OCI-LY7 (cell line): ENCODE measurements around the gene MAP1B. TPM values are rescaled to one million over a fixed set of nuclear protein-coding genes. Genes with fewer than 3 reads are reported as not detected.
A peak's percentile ranks its signal among the peaks of the same experiment; 100 is the strongest.

ENCODE experiments used
- BruUV-seq: library from RNA; stranded (reverse); fragments of 400-500 nt; replicated peaks from 2 replicates; lab custom pipeline; 2021; lab: Mats Ljungman, UMichigan
- CTCF ChIA-PET: fragments of 300-600 bp; sonication (Branson Sonifier 250); formaldehyde crosslinking; loops from one replicate; lab custom pipeline; 2022; ENCODE audit warnings: antibody characterized with exemption; ENCODE audit not compliant: unreplicated experiment; lab: Charles Lee
- POLR2A ChIA-PET: fragments of 300-600 bp; sonication (Branson Sonifier 250); formaldehyde crosslinking; loops from one replicate; lab custom pipeline; 2022; ENCODE audit warnings: antibody characterized with exemption; lab: Charles Lee
- DNase-seq: peaks from one replicate; pipeline ENCODE4 v3.0.0-alpha.2; 2015; ENCODE audit warnings: low spot score
- H2AFZ ChIP-seq: fragments of 200-600 bp; sonication (generic), shearing (Covaris generic); 2 replicates; pipeline ENCODE4 v1.6.1; 2014; ENCODE audit warnings: mild to moderate bottlenecking, antibody characterized with exemption, low read length, moderate library complexity
- H3K27ac ChIP-seq: fragments of 200-600 bp; sonication (generic); 2 replicates; pipeline ENCODE4 v1.5.1; 2014; ENCODE audit warnings: mixed run types, low read depth, mild to moderate bottlenecking, moderate library complexity, low read length, inconsistent platforms; ENCODE audit not compliant: poor library complexity, severe bottlenecking
- H3K36me3 ChIP-seq: fragments of 200-600 bp; sonication (generic); 2 replicates; pipeline ENCODE4 v1.6.1; 2014; ENCODE audit warnings: mild to moderate bottlenecking, antibody characterized with exemption, low read length, moderate library complexity, mixed read lengths; ENCODE audit not compliant: insufficient read depth
- H3K4me1 ChIP-seq: fragments of 200-600 bp; sonication (generic); 2 replicates; pipeline ENCODE4 v1.5.1; 2014; ENCODE audit warnings: mild to moderate bottlenecking, low read length; ENCODE audit not compliant: insufficient read depth, poor library complexity, severe bottlenecking
- H3K4me2 ChIP-seq: fragments of 200-600 bp; sonication (generic); 2 replicates; pipeline ENCODE4 v1.6.1; 2014; ENCODE audit warnings: mild to moderate bottlenecking, low read length
- H3K4me3 ChIP-seq: fragments of 200-600 bp; sonication (generic); 2 replicates; pipeline ENCODE4 v1.5.1; 2014; ENCODE audit warnings: mild to moderate bottlenecking, low read depth, low read length; ENCODE audit not compliant: poor library complexity, severe bottlenecking
- H3K79me2 ChIP-seq: fragments of 200-600 bp; sonication (generic); 2 replicates; pipeline ENCODE4 v1.6.1; 2016; ENCODE audit warnings: low read depth, mild to moderate bottlenecking, low read length, moderate library complexity, mixed read lengths; ENCODE audit not compliant: insufficient read depth
- H3K9me2 ChIP-seq: fragments of 200-600 bp; sonication (generic); 2 replicates; pipeline ENCODE4 v1.6.1; 2016; ENCODE audit warnings: mild to moderate bottlenecking, low read length, mixed read lengths; ENCODE audit not compliant: insufficient read depth
- H3K9me3 ChIP-seq: fragments of 200-600 bp; sonication (generic); 2 replicates; pipeline ENCODE4 v1.6.1; 2014; ENCODE audit warnings: mild to moderate bottlenecking, mixed run types, low read length, mixed read lengths
- H4K20me1 ChIP-seq: fragments of 200-600 bp; sonication (generic); 2 replicates; pipeline ENCODE4 v1.6.1; 2014; ENCODE audit warnings: mild to moderate bottlenecking, antibody characterized with exemption, low read length, moderate library complexity, mixed read lengths; ENCODE audit not compliant: insufficient read depth
- EZH2phosphoT487 ChIP-seq: fragments of 200-600 bp; sonication (generic); IDR thresholded peaks from 2 replicates; pipeline ENCODE4 v1.6.1; 2018; ENCODE audit warnings: low read depth, borderline replicate concordance, mild to moderate bottlenecking, mixed run types, antibody characterized with exemption, low read length, moderate library complexity, mixed read lengths
- intact Hi-C: fragments of 100-400 bp; cut with micrococcal nuclease; formaldehyde crosslinking; loops from one replicate; pipeline ENCODE4 v1.10.0; 2022; ENCODE audit not compliant: unreplicated experiment
- total RNA-seq, 2 experiments: library from RNA; depleted of rRNA in 1 of 2; stranded (reverse); fragments of >200 nt in 1 of 2; shearing (Covaris generic) in 1 of 2; gene quantifications; 2 replicates each; pipeline ENCODE4 v1.2.3, GENCODE V29; 2014 to 2022
- TF ChIP-seq, protein P1 (sequence below): fragments of 200-600 bp; sonication (generic); conservative IDR thresholded peaks from 2 replicates; pipeline ENCODE4 v1.5.1; 2014; ENCODE audit warnings: mild to moderate bottlenecking, antibody characterized with exemption, low read length, moderate library complexity, mixed read lengths

The MAP1B gene
- total RNA-seq, 2 experiments from 2014 or later: not detected

DNA sequence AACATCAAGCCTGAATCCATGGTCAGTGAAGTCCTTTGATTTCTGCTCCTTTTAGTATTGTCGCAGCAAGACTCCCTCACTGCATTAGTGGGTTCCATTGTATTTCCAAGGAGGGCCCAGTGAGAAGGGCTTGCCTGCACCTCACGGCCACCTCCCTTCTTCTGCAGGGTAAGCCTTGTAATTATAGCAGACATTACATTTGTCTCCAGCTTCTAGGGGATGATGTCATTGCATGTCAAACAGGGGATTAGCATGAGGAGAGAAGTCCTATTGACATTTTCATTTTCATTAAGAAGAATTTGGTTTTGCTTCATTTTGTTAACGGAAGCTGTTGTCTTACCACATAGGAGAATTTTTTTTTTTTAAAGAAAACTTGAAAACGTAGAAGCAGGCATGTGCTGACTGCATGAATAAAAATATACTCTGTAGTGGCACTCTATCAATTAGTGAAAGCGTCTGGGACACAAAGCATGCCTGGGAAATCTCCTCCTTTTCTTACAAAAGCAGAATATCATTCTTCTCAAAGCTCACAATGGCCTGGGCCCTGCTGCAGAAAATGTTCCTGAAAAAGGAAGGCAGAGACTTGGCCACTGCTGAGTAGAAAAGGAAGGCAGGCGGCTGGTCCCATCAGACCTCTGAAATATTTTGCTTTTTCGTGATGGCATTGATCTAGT, 27.1 kb downstream of the MAP1B start:
- H3K4me2 ChIP-seq: no peak overlapping the region

GRCh38 chr5:72137826-72138409, 30.6 kb downstream of the MAP1B start:
- peak; percentile 40 for DNase-seq
- H3K27ac ChIP-seq: no peak overlapping the region
- H3K4me2 ChIP-seq: no peak overlapping the region; the same call in 1 of the 2 replicates
- 0 out of 2 replicates have a peak overlapping the region, but pooled peaks have one; percentile 29 for H2AFZ ChIP-seq
- CTCF ChIA-PET: no interaction called here
- no peaks in the 10 kb centered on the region for H3K4me1 ChIP-seq
- no peaks in the 10 kb centered on the region for H3K79me2 ChIP-seq
- H3K4me3 ChIP-seq: no peak overlapping the region
- no TSS peak for BruUV-seq
- H3K36me3 ChIP-seq: no peaks in the 10 kb centered on the region
- no peaks in the 10 kb centered on the region for H3K9me2 ChIP-seq
- TF ChIP-seq, protein P1, sequence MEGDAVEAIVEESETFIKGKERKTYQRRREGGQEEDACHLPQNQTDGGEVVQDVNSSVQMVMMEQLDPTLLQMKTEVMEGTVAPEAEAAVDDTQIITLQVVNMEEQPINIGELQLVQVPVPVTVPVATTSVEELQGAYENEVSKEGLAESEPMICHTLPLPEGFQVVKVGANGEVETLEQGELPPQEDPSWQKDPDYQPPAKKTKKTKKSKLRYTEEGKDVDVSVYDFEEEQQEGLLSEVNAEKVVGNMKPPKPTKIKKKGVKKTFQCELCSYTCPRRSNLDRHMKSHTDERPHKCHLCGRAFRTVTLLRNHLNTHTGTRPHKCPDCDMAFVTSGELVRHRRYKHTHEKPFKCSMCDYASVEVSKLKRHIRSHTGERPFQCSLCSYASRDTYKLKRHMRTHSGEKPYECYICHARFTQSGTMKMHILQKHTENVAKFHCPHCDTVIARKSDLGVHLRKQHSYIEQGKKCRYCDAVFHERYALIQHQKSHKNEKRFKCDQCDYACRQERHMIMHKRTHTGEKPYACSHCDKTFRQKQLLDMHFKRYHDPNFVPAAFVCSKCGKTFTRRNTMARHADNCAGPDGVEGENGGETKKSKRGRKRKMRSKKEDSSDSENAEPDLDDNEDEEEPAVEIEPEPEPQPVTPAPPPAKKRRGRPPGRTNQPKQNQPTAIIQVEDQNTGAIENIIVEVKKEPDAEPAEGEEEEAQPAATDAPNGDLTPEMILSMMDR: peak; percentile 88
- no peak for TF ChIP-seq EZH2phosphoT487
- intact Hi-C loops: loop anchor here (1.0 kb wide), 1 partner anchor 170 kb away; no protein-coding TSS in a partner anchor
- H3K9me3 ChIP-seq: no peaks in the 10 kb centered on the region
- POLR2A ChIA-PET: no interaction called here
- no peaks in the 10 kb centered on the region for H4K20me1 ChIP-seq

More for the DNA sequence above, 27.1 kb downstream of the MAP1B start:
- no peaks in the 10 kb centered on the region for H4K20me1 ChIP-seq
- BruUV-seq: no TSS peak
- TF ChIP-seq, protein P1: no peak
- TF ChIP-seq EZH2phosphoT487: no peak
- no peak for DNase-seq
- no peaks in the 10 kb centered on the region for H3K36me3 ChIP-seq
- intact Hi-C loops: no loop called here
- no peaks in the 10 kb centered on the region for H3K9me2 ChIP-seq
- H3K4me1 ChIP-seq: no peaks in the 10 kb centered on the region
- H3K4me3 ChIP-seq: no peak overlapping the region
- H2AFZ ChIP-seq: no peak overlapping the region
- H3K9me3 ChIP-seq: no peaks in the 10 kb centered on the region
- CTCF ChIA-PET: no interaction called here
- POLR2A ChIA-PET: interaction anchor here (1.0 kb wide), 1 partner anchor 9 kb away, joined by 3 read pairs; no protein-coding TSS in a partner anchor
- no peak overlapping the region for H3K27ac ChIP-seq
- H3K79me2 ChIP-seq: no peaks in the 10 kb centered on the region
